HG02642 (cell line): Measurements from ENCODE around the gene HS2ST1.
"Not testable (repeated sequence)": the region's sequence is repeated elsewhere in the genome, so short reads cannot be mapped to it uniquely, and the experiment has no call there.

ENCODE experiments used
- ATAC-seq: cut with Tn5 transposase; IDR thresholded peaks from one replicate; pipeline ENCODE4 v1.9.1; 2021; ENCODE audit warnings: mild to moderate bottlenecking; ENCODE audit not compliant: unreplicated experiment, poor library complexity

The HS2ST1 gene

DNA sequence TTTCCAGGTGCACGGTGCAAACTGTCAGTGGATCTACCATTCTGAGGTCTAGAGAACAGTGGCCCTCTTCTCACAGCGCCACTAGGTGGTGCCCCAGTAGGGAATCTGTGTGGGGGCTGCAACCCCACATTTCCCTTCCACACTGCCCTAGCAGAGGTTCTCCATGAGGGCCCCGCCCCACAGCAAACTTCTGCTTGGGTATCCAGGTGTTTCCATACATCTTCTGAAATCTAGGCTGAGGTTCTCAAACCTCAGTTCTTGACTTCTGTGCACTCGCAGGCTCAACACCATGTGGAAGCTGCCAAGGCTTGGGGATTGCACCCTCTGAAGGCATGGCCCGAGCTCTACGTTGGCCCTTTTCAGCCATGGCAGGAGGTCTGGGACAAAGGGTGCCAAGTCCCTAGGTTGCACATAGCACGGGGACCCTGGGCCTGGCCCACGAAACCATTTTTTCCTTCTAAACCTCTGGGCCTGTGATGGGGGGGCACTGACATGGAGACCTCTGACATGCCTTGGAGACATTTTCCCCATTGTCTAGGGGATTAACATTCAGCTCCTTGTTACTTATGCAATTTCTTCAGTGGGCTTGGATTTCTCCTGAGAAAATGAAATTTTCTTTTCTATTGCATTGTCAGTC is 10.0 kb downstream of the HS2ST1 start:
- no peak for ATAC-seq

DNA sequence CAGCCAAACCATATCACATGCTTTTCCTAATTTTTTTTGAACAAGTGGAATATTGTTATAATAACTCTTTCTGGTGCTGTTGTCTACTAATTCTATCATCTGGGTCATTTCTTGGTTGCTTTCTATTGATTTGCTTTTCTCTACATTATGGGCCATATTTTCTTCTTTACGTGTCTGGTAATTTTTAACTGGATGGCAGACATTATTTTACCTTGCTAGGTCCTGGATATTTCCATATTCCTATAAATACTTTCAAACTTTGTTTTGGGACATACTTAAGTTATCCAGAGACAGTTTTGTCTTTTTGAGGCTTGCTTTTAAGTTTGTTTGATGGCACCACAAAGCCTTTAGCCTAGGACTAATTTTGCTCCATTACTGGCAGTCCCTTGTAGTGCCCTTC is 11.3 kb downstream of the HS2ST1 start:
- no peak for ATAC-seq

DNA sequence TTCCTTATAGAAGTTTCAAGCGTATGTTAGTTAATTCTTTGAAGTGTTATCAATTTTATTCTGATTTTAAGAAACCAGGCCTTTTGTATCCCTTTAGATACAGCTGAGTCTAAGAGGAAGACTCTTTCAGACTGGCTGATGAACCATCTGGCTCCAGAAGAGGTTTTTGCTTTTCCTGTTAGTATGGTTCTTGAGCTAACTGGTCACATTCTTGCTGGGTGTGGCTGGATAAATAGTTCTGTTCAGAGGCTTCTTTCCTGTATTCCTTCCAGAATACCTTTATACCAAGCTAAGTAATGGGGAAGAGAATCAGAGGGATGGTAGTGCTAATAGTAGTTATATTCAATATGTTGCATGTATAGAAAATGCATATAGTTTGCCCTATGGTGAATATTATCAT is 12.4 kb downstream of the HS2ST1 start:
- no peak for ATAC-seq

DNA sequence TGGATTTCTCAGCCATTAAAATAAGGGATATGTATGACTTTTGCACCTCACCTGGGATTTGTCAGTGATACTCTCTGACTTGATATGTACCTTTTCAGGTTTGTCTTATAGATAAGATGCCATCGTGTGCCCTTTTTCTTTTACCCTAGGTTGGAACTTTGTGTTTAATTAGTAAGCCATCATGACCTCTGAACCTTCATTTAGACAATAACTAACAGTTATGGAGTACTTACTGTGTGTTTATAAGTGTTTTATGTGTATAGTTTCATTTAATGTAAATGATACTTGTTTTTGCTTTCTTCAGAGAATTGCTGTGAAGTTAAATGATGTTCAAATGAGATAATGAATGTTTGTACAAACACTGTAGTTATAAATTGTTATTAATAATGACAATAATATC is 14.4 kb downstream of the HS2ST1 start:
- no peak for ATAC-seq

DNA sequence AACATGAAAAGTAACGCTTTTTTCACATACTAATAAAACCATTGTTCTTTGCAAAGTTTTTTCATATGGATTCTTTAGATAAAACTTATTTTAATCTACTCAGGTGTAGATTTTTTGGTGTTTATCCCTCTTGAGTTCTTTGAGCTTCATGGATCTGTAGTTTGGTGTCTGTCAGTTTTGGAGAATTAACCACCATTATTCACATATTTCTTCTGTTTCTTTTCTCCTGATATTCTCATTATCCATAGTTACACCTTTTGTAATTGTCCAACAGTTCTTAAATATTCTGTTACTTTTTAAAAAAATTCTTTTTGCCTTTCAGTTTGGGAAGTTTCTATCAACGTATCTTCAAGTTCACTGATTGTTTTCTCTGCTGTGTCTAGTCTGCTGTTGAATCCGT is 18.6 kb downstream of the HS2ST1 start:
- ATAC-seq: no peak

- no peak for ATAC-seq
Measured at GRCh38 chr1:86933562-86934377, 19.3 kb downstream of the HS2ST1 start.

DNA sequence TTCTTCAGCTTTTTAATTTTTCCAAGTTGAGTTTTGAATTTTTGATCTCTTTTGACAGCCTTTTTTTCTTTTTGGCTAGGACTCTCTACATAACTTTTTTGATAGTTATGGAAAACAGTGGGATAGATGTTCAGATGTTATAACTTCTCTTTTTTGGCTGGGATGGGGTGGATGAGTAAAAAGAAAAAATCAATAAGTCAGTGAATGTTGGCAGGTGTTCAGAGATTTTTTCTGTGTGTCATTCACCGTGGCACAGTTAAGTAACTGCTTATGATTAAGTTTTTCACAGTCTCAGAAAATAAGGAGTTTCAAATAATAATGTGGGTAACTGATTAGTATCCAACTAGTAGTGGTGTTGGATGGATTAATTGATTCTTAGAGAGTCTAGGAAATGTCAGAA is 24.0 kb downstream of the HS2ST1 start:
- ATAC-seq: no peak

- ATAC-seq: no peak
Measured at GRCh38 chr1:86938855-86939254, 24.4 kb downstream of the HS2ST1 start.

DNA sequence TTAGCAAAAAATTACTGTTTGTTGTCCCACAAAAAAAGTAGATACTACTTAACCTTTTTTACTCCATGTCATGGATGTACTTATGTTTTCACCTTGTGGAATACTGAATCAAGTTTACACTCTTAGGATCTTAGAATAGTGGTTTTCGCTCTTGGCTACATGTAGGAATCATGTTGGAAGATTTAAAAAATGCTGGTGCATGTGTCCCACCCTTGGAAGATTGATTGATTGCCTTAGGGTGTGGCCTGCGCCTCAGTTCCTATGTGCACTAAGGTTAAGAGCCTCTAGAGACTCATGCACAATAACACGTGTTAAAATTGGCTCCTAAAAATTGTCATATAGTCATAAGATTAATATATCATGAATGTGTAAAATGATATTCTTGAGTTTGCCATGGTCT is 25.0 kb downstream of the HS2ST1 start:
- no peak for ATAC-seq

DNA sequence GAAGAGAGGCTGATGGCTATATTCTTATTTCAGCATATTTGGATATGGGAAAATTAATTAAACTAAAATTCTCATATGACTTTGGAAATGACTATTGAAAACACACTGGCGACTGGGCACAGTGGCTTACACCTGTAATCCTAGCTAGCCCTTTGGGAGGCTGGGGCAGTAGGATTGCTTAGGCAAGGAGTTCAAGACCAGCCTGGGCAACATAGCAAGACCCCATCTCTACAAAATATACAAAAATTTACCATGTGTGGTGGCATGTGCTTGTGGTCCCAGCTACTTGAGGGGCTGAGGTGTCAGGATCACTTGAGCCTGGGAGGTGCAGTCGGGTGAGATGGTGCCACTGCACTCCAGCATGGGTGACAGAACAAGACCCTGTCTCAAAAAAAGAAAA is 26.2 kb downstream of the HS2ST1 start:
- no peak for ATAC-seq

- no peak for ATAC-seq
Measured at GRCh38 chr1:86942042-86942441, 27.6 kb downstream of the HS2ST1 start.

- ATAC-seq: no peak
Measured at GRCh38 chr1:86942743-86943142, 28.3 kb downstream of the HS2ST1 start.

- no peak for ATAC-seq
Measured at GRCh38 chr1:86948212-86948611, 33.8 kb downstream of the HS2ST1 start.

GRCh38 chr1:86950712-86951419 is 36.4 kb downstream of the HS2ST1 start:
- ATAC-seq: no peak

DNA sequence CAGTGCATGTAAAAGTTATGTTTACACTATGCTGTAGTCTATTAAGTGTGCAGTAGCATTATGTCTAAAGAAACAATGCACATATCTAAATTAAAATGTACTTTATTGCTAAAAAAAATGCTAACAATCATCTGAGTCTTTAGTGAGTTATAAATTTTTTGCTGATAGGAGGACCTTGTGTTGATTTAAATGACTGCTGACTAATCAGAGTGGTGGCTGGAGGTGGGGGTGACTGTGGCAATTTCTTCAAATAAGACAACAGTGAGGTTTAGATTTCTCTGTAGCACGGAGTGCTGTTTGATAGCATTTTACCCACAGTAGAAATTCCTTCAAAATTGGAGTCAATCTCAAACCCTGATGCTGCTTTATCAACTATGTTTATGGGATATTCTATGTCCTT is 37.0 kb downstream of the HS2ST1 start:
- ATAC-seq: no peak

DNA sequence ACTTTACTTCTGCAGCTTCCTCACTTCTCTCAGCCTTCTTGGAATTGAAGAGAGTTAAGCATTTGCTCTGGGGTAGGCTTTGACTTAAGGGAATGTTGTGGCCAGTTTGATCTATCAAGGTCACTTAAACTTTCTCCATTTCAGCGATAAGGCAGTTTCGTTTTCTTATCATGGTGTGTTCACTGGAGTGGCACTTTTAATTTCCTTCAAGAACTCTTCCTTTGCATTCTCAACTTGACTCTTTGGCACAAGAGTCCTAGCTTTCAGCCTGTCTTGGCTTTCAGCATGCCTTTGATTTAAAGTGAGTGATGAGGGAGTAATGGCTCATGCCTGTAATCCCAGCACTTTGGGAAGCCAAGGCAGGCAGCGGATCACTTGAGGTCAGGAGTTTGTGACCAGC is 38.7 kb downstream of the HS2ST1 start:
- ATAC-seq: no peak

DNA sequence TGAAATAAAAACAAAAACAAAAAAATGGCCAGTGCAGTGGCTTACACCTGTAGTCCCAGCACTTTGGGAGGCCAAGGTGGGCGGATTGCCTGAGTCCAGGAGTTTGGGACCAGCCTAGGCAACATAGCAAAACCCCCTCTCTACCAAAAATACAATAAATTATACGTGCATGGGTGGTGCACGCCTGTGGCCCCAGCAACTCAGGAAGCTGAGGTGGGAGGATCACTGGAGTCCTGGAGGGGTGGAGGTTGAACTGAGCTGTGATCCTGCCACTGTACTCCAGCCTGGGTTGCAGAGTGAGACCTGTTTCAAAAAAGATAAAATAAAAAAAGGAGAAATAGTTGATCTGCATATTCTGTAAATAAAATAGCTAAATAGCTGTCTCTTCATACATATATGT is 41.2 kb downstream of the HS2ST1 start:
- no peak for ATAC-seq

DNA sequence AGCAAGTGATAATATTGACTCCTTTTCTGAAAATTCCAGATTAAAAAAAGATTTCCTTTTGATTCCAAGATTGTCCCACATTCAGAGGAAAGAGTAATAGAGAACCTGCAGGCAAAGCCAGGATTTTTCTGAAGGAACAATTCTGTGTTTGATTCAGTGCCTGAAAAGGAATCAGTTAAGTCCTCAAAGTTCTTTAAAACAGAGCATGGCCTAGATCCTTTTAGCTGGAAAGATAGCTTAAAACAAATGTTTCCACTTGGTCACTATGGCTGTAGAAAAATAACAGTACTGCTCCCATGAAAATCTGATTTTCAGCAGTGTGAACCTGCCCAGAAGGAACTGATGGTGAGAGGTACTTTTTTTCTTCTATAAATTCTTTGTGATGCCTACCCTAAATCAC is 41.8 kb downstream of the HS2ST1 start:
- no peak for ATAC-seq

- no peak for ATAC-seq
Measured at GRCh38 chr1:86957221-86957620, 42.8 kb downstream of the HS2ST1 start.

- no peak for ATAC-seq
Measured at GRCh38 chr1:86960548-86960947, 46.1 kb downstream of the HS2ST1 start.

DNA sequence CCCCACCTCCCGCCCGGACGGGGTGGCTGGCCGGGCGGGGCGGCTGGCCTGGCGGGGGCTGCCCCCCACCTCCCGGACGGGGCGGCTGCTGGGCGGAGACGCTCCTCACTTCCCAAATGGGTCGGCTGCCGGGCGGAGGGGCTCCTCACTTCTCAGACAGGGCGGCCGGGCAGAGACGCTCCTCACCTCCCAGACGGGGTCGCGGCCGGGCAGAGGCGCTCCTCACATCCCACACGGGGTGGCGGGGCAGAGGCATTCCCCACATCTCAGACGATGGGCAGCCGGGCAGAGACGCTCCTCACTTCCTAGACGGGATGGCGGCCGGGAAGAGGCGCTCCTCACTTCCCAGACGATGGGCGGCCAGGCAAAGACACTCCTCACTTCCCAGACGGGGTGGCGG is 49.4 kb downstream of the HS2ST1 start:
- not testable (repeated sequence) for ATAC-seq
